Loucy (cell line): ENCODE results near the gene SHB.

Experiments
- H2AFZ ChIP-seq: fragments of 200-600 bp; sonication (generic); 2 replicates; pipeline ENCODE4 v1.6.0; 2016; ENCODE audit warnings: antibody characterized with exemption, mild to moderate bottlenecking, low read length, moderate library complexity
- H3F3A ChIP-seq: fragments of 200-600 bp; 2 replicates; pipeline ENCODE4 v1.6.0; 2016; ENCODE audit warnings: antibody characterized with exemption, low read depth, mild to moderate bottlenecking
- H3K27me3 ChIP-seq: fragments of 200-600 bp; sonication (generic); 2 replicates; pipeline ENCODE4 v1.6.1; 2014; ENCODE audit warnings: low read length, mild to moderate bottlenecking; ENCODE audit not compliant: insufficient read depth, poor library complexity, severe bottlenecking
- H3K36me3 ChIP-seq: fragments of 200-600 bp; sonication (generic); 2 replicates; pipeline ENCODE4 v1.6.1; 2016; ENCODE audit warnings: low read length; ENCODE audit not compliant: insufficient read depth
- H3K4me1 ChIP-seq: fragments of 200-600 bp; sonication (generic); 2 replicates; pipeline ENCODE4 v1.5.1; 2014; ENCODE audit warnings: low read length, mild to moderate bottlenecking; ENCODE audit not compliant: insufficient read depth, poor library complexity, severe bottlenecking
- H3K4me2 ChIP-seq: fragments of 200-600 bp; sonication (generic); 2 replicates; pipeline ENCODE4 v1.6.0; 2014; ENCODE audit warnings: antibody characterized with exemption, low read length, low read depth, mild to moderate bottlenecking; ENCODE audit not compliant: poor library complexity, severe bottlenecking
- H3K4me3 ChIP-seq: fragments of 200-600 bp; sonication (generic); 2 replicates; pipeline ENCODE4 v1.5.1; 2014; ENCODE audit warnings: low read length, mild to moderate bottlenecking, mixed read lengths; ENCODE audit not compliant: poor library complexity, severe bottlenecking
- H3K79me2 ChIP-seq: fragments of 200-600 bp; sonication (generic); 2 replicates; pipeline ENCODE4 v1.6.1; 2014; ENCODE audit warnings: low read length; ENCODE audit not compliant: insufficient read depth
- H3K9ac ChIP-seq: fragments of 200-600 bp; sonication (generic); 2 replicates; pipeline ENCODE4 v1.6.0; 2014; ENCODE audit warnings: mild to moderate bottlenecking, low read depth, low read length, moderate library complexity; ENCODE audit not compliant: poor library complexity, severe bottlenecking
- H3K9me2 ChIP-seq: fragments of 200-600 bp; sonication (generic); replicated peaks from 2 replicates; pipeline ENCODE4 v1.6.1; 2016; ENCODE audit warnings: low read depth, low read length, mixed read lengths
- H3K9me3 ChIP-seq: fragments of 200-600 bp; sonication (generic); 2 replicates; pipeline ENCODE4 v1.6.1; 2014; ENCODE audit warnings: mild to moderate bottlenecking, antibody characterized with exemption, low read length, low read depth; ENCODE audit not compliant: insufficient read depth
- H4K20me1 ChIP-seq: fragments of 200-600 bp; sonication (generic); 2 replicates; pipeline ENCODE4 v1.6.0; 2014; ENCODE audit warnings: antibody characterized with exemption, low read length, mild to moderate bottlenecking; ENCODE audit not compliant: insufficient read depth, poor library complexity, severe bottlenecking
- EZH2phosphoT487 ChIP-seq: fragments of 200-600 bp; IDR thresholded peaks from 2 replicates; pipeline ENCODE4 v1.6.1; 2018; ENCODE audit warnings: antibody characterized with exemption, mild to moderate bottlenecking, moderate library complexity, borderline replicate concordance
- TF ChIP-seq, protein P1 (sequence below): fragments of 200-600 bp; sonication (generic); conservative IDR thresholded peaks from 2 replicates; pipeline ENCODE4 v1.5.1; 2014; ENCODE audit warnings: mild to moderate bottlenecking, antibody characterized with exemption, low read length

The SHB gene

DNA sequence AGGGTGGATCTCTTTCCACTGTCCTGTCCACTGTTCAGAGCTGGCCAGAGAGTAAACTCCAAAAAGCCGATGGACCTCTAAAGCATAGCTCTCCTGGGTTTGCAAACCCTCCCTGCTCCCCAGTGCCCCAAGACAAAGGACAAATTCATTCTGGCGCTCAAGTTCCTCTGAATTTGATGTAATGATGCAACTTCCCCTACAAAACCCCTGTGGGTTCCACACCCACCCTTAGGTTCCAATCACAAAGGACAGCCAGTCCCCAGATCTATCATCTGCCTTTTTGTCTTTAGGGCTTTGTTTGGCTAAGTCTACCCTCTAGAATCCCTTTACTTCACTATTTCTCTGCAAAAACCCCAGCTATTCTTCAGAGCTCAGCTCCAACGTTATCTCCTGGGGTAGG is 107.7 kb downstream of the SHB start:
- no peaks in the 10 kb centered on the region for H4K20me1 ChIP-seq
- no peak overlapping the region for H3K4me3 ChIP-seq
- H3F3A ChIP-seq, result no peaks in the 10 kb centered on the region
- no peak overlapping the region for H3K9ac ChIP-seq
- H3K9me3 ChIP-seq, result no peaks in the 10 kb centered on the region
- H3K4me2 ChIP-seq, result no peak overlapping the region
- H2AFZ ChIP-seq, result no peak overlapping the region
- no peaks in the 10 kb centered on the region for H3K9me2 ChIP-seq
- no peak for TF ChIP-seq EZH2phosphoT487
- TF ChIP-seq, protein P1, sequence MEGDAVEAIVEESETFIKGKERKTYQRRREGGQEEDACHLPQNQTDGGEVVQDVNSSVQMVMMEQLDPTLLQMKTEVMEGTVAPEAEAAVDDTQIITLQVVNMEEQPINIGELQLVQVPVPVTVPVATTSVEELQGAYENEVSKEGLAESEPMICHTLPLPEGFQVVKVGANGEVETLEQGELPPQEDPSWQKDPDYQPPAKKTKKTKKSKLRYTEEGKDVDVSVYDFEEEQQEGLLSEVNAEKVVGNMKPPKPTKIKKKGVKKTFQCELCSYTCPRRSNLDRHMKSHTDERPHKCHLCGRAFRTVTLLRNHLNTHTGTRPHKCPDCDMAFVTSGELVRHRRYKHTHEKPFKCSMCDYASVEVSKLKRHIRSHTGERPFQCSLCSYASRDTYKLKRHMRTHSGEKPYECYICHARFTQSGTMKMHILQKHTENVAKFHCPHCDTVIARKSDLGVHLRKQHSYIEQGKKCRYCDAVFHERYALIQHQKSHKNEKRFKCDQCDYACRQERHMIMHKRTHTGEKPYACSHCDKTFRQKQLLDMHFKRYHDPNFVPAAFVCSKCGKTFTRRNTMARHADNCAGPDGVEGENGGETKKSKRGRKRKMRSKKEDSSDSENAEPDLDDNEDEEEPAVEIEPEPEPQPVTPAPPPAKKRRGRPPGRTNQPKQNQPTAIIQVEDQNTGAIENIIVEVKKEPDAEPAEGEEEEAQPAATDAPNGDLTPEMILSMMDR, result no peak
- H3K36me3 ChIP-seq, result no peaks in the 10 kb centered on the region
- no peaks in the 10 kb centered on the region for H3K4me1 ChIP-seq
- no peaks in the 10 kb centered on the region for H3K27me3 ChIP-seq
- H3K79me2 ChIP-seq, result no peaks in the 10 kb centered on the region

DNA sequence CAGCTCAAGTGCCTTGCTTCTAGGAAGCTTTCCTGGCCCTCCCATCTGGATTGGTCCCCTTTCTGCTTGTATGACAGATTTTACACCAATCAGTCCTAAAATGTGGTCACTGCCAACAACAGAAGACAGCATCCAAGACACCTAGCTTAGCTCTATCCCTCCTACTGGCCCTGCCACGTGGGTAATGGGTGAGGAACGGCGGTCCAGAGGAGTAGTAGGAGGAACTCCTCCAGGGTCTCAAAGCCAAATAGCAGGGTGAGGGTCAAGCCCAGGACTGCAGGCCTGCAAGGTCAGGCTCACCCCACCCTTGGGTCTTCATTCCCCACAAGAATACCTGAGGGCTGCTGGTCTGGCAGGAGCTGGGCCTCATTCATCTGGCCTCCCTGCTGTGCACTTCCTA is 108.4 kb downstream of the SHB start:
- TF ChIP-seq EZH2phosphoT487, result no peak
- TF ChIP-seq, protein P1, result no peak
- Histone ChIP-seq H3K9ac (no peak overlapping the region), H3K4me2 (no peak overlapping the region)

DNA sequence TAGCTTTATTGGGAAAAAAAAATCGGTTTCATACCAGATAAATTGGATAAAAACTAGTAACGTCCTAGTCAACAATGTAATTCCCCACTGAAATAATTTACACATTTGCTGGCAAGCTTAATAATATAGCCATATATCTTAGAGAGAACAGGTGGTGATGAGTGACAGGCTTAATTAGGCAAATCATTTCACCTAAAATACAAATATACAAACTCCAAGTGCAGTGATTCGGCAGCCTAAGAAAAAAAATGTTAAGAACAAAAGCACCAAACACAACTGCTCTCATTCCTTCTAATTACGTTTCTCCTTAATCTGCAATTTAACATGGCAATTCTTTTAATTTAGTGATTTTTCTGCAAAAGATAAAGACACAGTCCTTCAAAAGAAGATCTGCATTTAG is 109.1 kb downstream of the SHB start:
- no peak overlapping the region for H3K9ac ChIP-seq
- H3K36me3 ChIP-seq, result no peaks in the 10 kb centered on the region
- H3F3A ChIP-seq, result no peaks in the 10 kb centered on the region
- H3K79me2 ChIP-seq, result no peaks in the 10 kb centered on the region
- H4K20me1 ChIP-seq, result no peaks in the 10 kb centered on the region
- no peaks in the 10 kb centered on the region for H3K9me3 ChIP-seq
- TF ChIP-seq, protein P1, result no peak
- no peak for TF ChIP-seq EZH2phosphoT487
- no peak overlapping the region for H3K4me3 ChIP-seq
- no peaks in the 10 kb centered on the region for H3K9me2 ChIP-seq
- H3K4me1 ChIP-seq, result no peaks in the 10 kb centered on the region
- H2AFZ ChIP-seq, result no peak overlapping the region
- no peak overlapping the region for H3K4me2 ChIP-seq
- H3K27me3 ChIP-seq, result no peaks in the 10 kb centered on the region

More for the DNA sequence above, 108.4 kb downstream of the SHB start:
- Histone ChIP-seq H3K9me2 (no peaks in the 10 kb centered on the region), H3F3A (no peaks in the 10 kb centered on the region), H2AFZ (no peak overlapping the region), H3K27me3 (no peaks in the 10 kb centered on the region), H3K36me3 (no peaks in the 10 kb centered on the region), H3K4me3 (no peak overlapping the region), H3K79me2 (no peaks in the 10 kb centered on the region), H4K20me1 (no peaks in the 10 kb centered on the region), H3K4me1 (no peaks in the 10 kb centered on the region), H3K9me3 (no peaks in the 10 kb centered on the region)
